GM12873 (cell line): ENCODE data around the gene GCH1.

ENCODE experiments used
- CTCF ChIP-seq: IDR thresholded peaks from 2 replicates; pipeline ENCODE4 v1.5.1; 2012; ENCODE audit warnings: low read depth, mild to moderate bottlenecking, moderate library complexity, low read length, control low read depth; ENCODE audit not compliant: insufficient read depth; ENCODE audit errors: missing control alignments

GCH1 gene

DNA sequence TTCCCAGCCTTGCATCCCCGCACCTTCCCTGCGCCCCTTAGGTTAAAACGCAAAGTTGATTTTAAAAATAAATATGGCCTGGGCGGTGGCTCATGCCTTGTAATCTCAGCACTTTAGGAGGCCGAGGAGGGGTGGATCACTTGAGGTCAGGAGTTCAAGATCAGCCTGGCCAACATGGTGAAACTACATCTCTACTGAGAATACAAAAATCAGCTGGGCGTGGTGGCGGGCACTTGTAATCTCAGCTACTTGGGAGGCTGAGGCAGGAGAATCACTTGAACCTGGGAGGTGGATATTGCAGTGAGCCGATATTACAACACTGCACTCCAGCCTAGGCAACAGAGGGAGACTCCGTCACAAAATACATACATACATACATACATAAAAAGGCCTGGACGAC lies 96.0 kb downstream of the GCH1 start:
- TF ChIP-seq CTCF, result no peak

- peak; percentile 95 for TF ChIP-seq CTCF
Measured at GRCh38 chr14:54805445-54806322, 96.9 kb downstream of the GCH1 start.

- TF ChIP-seq CTCF, result no peak
Measured at GRCh38 chr14:54805070-54805444, 97.6 kb downstream of the GCH1 start.

DNA sequence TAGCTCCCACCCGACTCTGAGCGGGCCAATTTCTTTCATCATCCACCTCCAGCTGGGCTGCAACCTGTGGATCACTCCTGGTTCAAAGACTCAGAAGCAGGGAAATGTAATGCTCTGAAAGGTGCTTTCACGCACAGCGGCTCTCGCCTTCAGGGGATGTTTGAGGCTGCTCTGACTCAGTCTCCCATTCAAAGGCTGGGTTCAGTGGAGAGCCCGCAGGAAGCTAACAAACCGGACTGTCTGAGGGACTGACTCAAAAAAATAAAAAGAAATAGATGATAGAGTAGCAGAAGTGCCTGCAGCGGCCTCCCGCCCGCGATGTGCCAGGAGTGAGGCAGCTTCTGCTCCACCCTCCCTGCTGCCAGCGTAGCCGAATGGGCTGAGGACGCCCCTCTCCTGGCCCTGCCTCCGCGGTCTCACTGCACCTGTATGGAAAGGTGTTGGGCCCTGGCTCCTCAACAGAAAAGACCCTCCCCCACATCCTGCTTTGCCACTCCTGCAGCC lies 98.0 kb downstream of the GCH1 start:
- no peak for TF ChIP-seq CTCF

DNA sequence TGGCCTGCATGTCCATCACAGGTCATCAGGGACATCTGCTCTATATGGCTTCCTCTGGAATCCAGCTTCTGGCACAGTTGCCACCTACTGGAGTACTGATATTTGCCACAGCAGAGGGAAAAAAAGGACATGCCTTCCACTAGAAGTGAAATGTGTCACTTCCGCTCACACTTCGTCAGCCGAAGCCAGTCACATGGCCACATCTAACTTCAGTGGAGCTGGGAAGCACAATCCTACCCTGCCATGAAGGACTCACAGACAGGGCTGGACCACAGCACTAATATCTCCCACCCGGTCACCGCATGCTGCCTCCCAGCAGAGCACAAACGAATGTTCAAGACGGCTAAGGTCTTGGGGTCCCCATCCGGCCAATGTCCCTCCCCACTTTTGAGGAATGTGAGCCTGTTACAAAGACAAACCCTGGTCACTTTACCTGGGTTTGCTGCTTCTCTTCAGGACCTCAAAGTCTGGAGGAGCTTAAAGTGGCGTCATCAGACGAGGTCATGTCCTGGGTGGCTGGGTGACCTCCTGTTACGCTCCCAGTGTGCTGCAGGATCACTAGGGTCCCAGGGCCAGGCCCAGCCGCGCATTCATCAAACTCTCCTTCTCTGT lies 98.6 kb downstream of the GCH1 start:
- TF ChIP-seq CTCF, result no peak

DNA sequence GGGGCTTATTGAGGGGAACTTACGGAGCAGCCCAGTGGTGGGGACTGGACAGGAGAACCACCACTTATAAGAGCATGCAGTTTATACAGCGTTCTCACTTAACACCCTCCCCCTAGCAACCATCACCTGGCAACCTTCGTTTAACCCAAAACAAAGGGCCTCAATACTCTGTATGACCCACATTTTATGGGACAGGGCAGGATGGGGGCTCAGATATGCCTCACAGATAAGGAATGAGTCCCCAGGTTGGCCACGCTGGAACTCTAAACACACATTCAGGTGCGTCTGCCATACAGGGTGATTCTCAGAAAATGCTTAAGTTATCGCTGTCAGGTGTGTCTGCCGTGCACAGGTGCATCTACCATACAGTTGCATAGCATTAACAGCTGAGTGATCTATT lies 99.2 kb downstream of the GCH1 start:
- TF ChIP-seq CTCF, result no peak

- TF ChIP-seq CTCF, result no peak
Measured at GRCh38 chr14:54798465-54799124, 104.0 kb downstream of the GCH1 start.
